ENCODE data around the gene TTC36.
A peak's percentile ranks its signal among the peaks of the same experiment; 100 is the strongest.

GRCh38 chr11:118572981-118573550 lies 45.8 kb downstream of the TTC36 start:
- TF ChIP-seq POLR2AphosphoS5 (IDR thresholded peaks at IDR 0.05) (peak; percentile 17), CTCF (IDR thresholded peaks at IDR 0.05) (no peak)
